Endothelial cell (in vitro differentiated cells): ENCODE results near the gene P2RY12. TPM values are rescaled to one million over a fixed set of nuclear protein-coding genes. Genes with fewer than 3 reads are reported as not detected.

Experiments
- DNase-seq: peaks from one replicate; pipeline ENCODE4 v3.0.0; 2021; ENCODE audit warnings: low spot score
- H3K27ac Mint-ChIP-seq: one replicate; pipeline ENCODE4 v1.8.0; 2021; ENCODE audit warnings: mixed read lengths, inconsistent platforms; ENCODE audit not compliant: unreplicated experiment
- H3K27me3 Mint-ChIP-seq: one replicate; pipeline ENCODE4 v1.8.0; 2021; ENCODE audit warnings: mild to moderate bottlenecking, moderate library complexity, mixed read lengths, inconsistent platforms; ENCODE audit not compliant: unreplicated experiment
- H3K36me3 Mint-ChIP-seq: one replicate; pipeline ENCODE4 v1.8.0; 2021; ENCODE audit warnings: mild to moderate bottlenecking, low read depth, mixed read lengths, inconsistent platforms; ENCODE audit not compliant: unreplicated experiment
- H3K4me1 Mint-ChIP-seq: one replicate; pipeline ENCODE4 v1.8.0; 2021; ENCODE audit warnings: mild to moderate bottlenecking, mixed read lengths, inconsistent platforms; ENCODE audit not compliant: unreplicated experiment
- H3K4me3 Mint-ChIP-seq: one replicate; pipeline ENCODE4 v1.8.0; 2021; ENCODE audit warnings: mild to moderate bottlenecking, mixed read lengths, inconsistent platforms; ENCODE audit not compliant: unreplicated experiment
- H3K9me3 Mint-ChIP-seq: one replicate; pipeline ENCODE4 v1.8.0; 2021; ENCODE audit warnings: mixed read lengths, inconsistent platforms; ENCODE audit not compliant: unreplicated experiment
- CTCF ChIP-seq: fragments of 200-600 bp; sonication (generic); IDR thresholded peaks from one replicate; pipeline ENCODE4 v1.5.0; 2021; ENCODE audit warnings: antibody characterized with exemption; ENCODE audit not compliant: unreplicated experiment
- total RNA-seq: library from RNA; stranded (reverse); fragmentation: NEBNext Ultra II Directional; extraction: Animal tissue kit (Norgen Biotek cat#: 25700); gene quantifications from one replicate; pipeline ENCODE4 v1.2.1, GENCODE V29; 2021; ENCODE audit not compliant: unreplicated experiment

The P2RY12 gene
- total RNA-seq, 1 donor from 2014 or later: not detected

GRCh38 chr3:151297429-151297828 lies 87.1 kb downstream of the P2RY12 start:
- H3K9me3 Mint-ChIP-seq: no peaks in the 10 kb centered on the region
- DNase-seq: no peak
- H3K4me1 Mint-ChIP-seq: no peaks in the 10 kb centered on the region
- H3K27me3 Mint-ChIP-seq: peaks cover 1% of the 10 kb centered on the region
- H3K36me3 Mint-ChIP-seq: no peaks in the 10 kb centered on the region
- H3K4me3 Mint-ChIP-seq: no peak overlapping the region
- no peak overlapping the region for H3K27ac Mint-ChIP-seq
- no peak for TF ChIP-seq CTCF

- Mint-ChIP-seq H3K9me3 (no peaks in the 10 kb centered on the region), H3K27me3 (peaks cover 1% of the 10 kb centered on the region), H3K27ac (no peak overlapping the region), H3K4me3 (no peak overlapping the region), H3K4me1 (no peaks in the 10 kb centered on the region), H3K36me3 (no peaks in the 10 kb centered on the region)
- no peak for DNase-seq
- no peak for TF ChIP-seq CTCF
Measured at GRCh38 chr3:151296226-151296625, 88.3 kb downstream of the P2RY12 start.

GRCh38 chr3:151293127-151293526 lies 91.4 kb downstream of the P2RY12 start:
- no peaks in the 10 kb centered on the region for H3K9me3 Mint-ChIP-seq
- no peak for TF ChIP-seq CTCF
- no peak overlapping the region for H3K27ac Mint-ChIP-seq

GRCh38 chr3:151290673-151291072 lies 93.9 kb downstream of the P2RY12 start:
- Mint-ChIP-seq H3K27me3 (peaks cover 1% of the 10 kb centered on the region), H3K27ac (no peak overlapping the region), H3K36me3 (no peaks in the 10 kb centered on the region), H3K9me3 (no peaks in the 10 kb centered on the region), H3K4me1 (no peaks in the 10 kb centered on the region), H3K4me3 (no peak overlapping the region)
- no peak for TF ChIP-seq CTCF
- DNase-seq: no peak

More at GRCh38 chr3:151293127-151293526, 91.4 kb downstream of the P2RY12 start:
- Mint-ChIP-seq H3K36me3 (no peaks in the 10 kb centered on the region), H3K4me3 (no peak overlapping the region), H3K27me3 (peaks cover 1% of the 10 kb centered on the region), H3K4me1 (no peaks in the 10 kb centered on the region)
- no peak for DNase-seq

- no peak for TF ChIP-seq CTCF
- DNase-seq: no peak
- peaks cover 1% of the 10 kb centered on the region for H3K27me3 Mint-ChIP-seq
- H3K36me3 Mint-ChIP-seq: no peaks in the 10 kb centered on the region
- no peak overlapping the region for H3K27ac Mint-ChIP-seq
- no peaks in the 10 kb centered on the region for H3K9me3 Mint-ChIP-seq
- no peak overlapping the region for H3K4me3 Mint-ChIP-seq
- H3K4me1 Mint-ChIP-seq: no peaks in the 10 kb centered on the region
Measured at GRCh38 chr3:151289445-151289844, 95.1 kb downstream of the P2RY12 start.

Other genes with a start within 250 kb of the P2RY12 start
- not detected for gene GPR171, start 181.5 kb downstream of the P2RY12 start, total RNA-seq
- gene P2RY14, start 106.2 kb downstream of the P2RY12 start, total RNA-seq: 0.21 TPM
- 2.0 TPM for gene GPR87, start 67.9 kb downstream of the P2RY12 start, total RNA-seq
- gene P2RY13, start 55.2 kb downstream of the P2RY12 start, total RNA-seq: not detected
- gene IGSF10, start 76.3 kb upstream of the P2RY12 start, total RNA-seq: 4.1 TPM